Measurements from ENCODE around the gene EXOC4. TPM values are rescaled to one million over a fixed set of nuclear protein-coding genes. Genes with fewer than 3 reads are reported as not detected.

The EXOC4 gene
- total and polyA plus RNA-seq, 2 of the 13 experiments (the other 11 are each of a cell fraction or from before 2014, with no cell fraction given), result 22.5 to 39.0 TPM

DNA sequence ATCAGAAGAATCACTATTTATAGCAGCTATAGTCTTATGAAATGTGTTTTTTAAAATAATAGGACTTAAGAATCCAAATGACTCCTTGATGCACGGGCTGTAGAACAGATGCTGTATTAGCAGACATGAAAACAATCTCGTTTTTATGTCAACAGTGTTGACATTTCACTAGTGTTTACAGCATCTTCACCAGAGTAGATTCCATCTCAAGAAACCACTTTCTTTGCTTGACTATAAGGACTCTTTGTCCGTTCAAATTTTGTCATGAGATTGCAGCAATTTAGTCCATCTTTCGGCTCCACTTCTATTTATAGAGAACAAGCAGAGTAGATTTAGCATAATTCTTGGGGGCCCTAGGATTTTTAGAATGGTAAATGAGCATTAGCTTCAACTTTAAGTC is 295.1 kb downstream of the EXOC4 start (continued):
- no peak for TF ChIP-seq RNF2 (conservative IDR thresholded peaks at IDR 0.05; ENCODE audit: low read depth)

DNA sequence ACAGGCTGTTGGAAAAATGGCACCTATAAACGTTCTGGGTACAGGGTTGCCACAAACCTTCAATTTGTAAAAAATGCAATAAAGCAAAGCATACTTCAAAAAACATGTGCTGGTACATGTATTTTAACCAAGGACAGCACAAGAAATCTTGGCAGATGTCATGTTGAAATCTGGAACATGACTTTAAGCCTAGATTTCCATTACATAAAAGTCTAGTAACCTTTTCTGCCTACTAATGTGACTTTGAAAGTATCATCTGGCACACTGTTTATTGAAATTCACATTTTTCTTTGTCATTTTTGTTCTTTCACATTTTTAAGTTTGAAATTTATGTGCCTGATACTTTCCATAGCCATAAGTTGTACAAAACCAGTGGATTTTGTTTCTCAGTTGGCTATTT is 296.8 kb downstream of the EXOC4 start:
- Histone ChIP-seq H2AFZ (ENCODE audit: low read length) (no peak overlapping the region), H3K79me2 (ENCODE audit: insufficient read depth, low read length) (no peaks in the 10 kb centered on the region), H3K36me3 (replicated peaks in 1 of 2; ENCODE audit: control insufficient read depth in 1 of 2, insufficient read depth in 2 of 2, low read length in 2 of 2) (no peaks in the 10 kb centered on the region), H3K4me3 (replicated peaks in 1 of 3; ENCODE audit: insufficient read depth in 1 of 3, low read depth in 2 of 3, low read length in 3 of 3) (no peak overlapping the region), H4K20me1 (ENCODE audit: insufficient read depth, low read length) (no peaks in the 10 kb centered on the region), H3K27ac (ENCODE audit: extremely low read length, insufficient read depth, low read length) (no peak overlapping the region), H3K4me1 (ENCODE audit: insufficient read depth, low read length) (no peaks in the 10 kb centered on the region), H3K27me3 (ENCODE audit: control insufficient read depth in 1 of 2, insufficient read depth in 2 of 2, low read length in 2 of 2) (no peaks in the 10 kb centered on the region), H3K4me2 (ENCODE audit: low read depth, low read length) (no peak overlapping the region), H3K9me3 (ENCODE audit: low read length) (no peaks in the 10 kb centered on the region), H3K9ac (ENCODE audit: insufficient read depth, low read depth, low read length) (no peak overlapping the region)
- no TSS peak for BruUV-seq (replicated peaks)
- CTCF ChIA-PET (ENCODE audit: low intra/inter-chr PET ratio, low total read pairs), result no interaction called here
- DNase-seq (ENCODE audit: low spot score) (no peak), ATAC-seq (no peak), FAIRE-seq (no peak)
- POLR2A ChIA-PET, result no interaction called here
- WGBS (ENCODE audit: low lambda C conversion rate), result 73% methylated on average over 1 of the region's 1 CpG
- in situ Hi-C loops (cut with HindIII; ENCODE audit: extremely low pct_ligation_motif_present, low pct_unique_long_range_greater_than_20kb) (no loop called here), intact Hi-C loops (cut with micrococcal nuclease; ENCODE audit: unreplicated experiment) (no loop called here)
- TF ChIP-seq MEIS1 (CRISPR knock-in tag; IDR thresholded peaks at IDR 0.05; ENCODE audit: borderline replicate concordance) (no peak), PBX2 (CRISPR knock-in tag; IDR thresholded peaks at IDR 0.05) (no peak), PAF1 (CRISPR knock-in tag; IDR thresholded peaks at IDR 0.05) (no peak), EHMT2 (IDR thresholded peaks at IDR 0.05; ENCODE audit: borderline replicate concordance, low read depth, low read length) (no peak), SRSF1 (optimal IDR thresholded peaks at IDR 0.05; ENCODE audit: low read depth, low read length) (no peak), ZNF570 (CRISPR knock-in tag; IDR thresholded peaks at IDR 0.05; ENCODE audit: borderline replicate concordance) (no peak), ZNF160 (CRISPR knock-in tag; IDR thresholded peaks at IDR 0.05) (no peak), FOXP1 (IDR thresholded peaks at IDR 0.05) (no peak), FOXP1 (CRISPR knock-in tag; IDR thresholded peaks at IDR 0.05) (no peak)
- TF ChIP-seq, protein P1, sequence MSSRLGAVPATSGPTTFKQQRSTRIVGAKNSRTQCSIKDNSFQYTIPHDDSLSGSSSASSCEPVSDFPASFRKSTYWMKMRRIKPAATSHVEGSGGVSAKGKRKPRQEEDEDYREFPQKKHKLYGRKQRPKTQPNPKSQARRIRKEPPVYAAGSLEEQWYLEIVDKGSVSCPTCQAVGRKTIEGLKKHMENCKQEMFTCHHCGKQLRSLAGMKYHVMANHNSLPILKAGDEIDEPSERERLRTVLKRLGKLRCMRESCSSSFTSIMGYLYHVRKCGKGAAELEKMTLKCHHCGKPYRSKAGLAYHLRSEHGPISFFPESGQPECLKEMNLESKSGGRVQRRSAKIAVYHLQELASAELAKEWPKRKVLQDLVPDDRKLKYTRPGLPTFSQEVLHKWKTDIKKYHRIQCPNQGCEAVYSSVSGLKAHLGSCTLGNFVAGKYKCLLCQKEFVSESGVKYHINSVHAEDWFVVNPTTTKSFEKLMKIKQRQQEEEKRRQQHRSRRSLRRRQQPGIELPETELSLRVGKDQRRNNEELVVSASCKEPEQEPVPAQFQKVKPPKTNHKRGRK (CRISPR knock-in tag; IDR thresholded peaks at IDR 0.05), result no peak

Measured in HepG2 (cell line).